RWPE2 (cell line): ENCODE data around the gene TYW5.

Experiments used
- ATAC-seq: fragments of 200-7000 bp; cut with Tn5 transposase; 3 replicates; pipeline ENCODE4 v1.9.1; 2021; ENCODE audit warnings: low read depth
- DNase-seq: peaks from one replicate; pipeline ENCODE4 v3.0.0-alpha.2; 2020; ENCODE audit warnings: low spot score
- H3K27ac ChIP-seq: fragments of 450-650 bp; 2 replicates; pipeline ENCODE4 v1.5.1; 2017; ENCODE audit warnings: mild to moderate bottlenecking; ENCODE audit not compliant: poor library complexity, severe bottlenecking
- H3K27me3 ChIP-seq: fragments of 250-450 bp; sonication (Bioruptor Pico); 2 replicates; pipeline ENCODE4 v1.5.1; 2021; ENCODE audit warnings: mild to moderate bottlenecking, moderate library complexity; ENCODE audit not compliant: insufficient read depth, poor library complexity, severe bottlenecking
- H3K36me3 ChIP-seq: fragments of 250-450 bp; sonication (Bioruptor Pico); 2 replicates; pipeline ENCODE4 v1.5.1; 2020; ENCODE audit warnings: low read depth, mild to moderate bottlenecking, moderate library complexity
- H3K4me1 ChIP-seq: fragments of 250-450 bp; sonication (Bioruptor Pico); 2 replicates; pipeline ENCODE4 v1.5.1; 2021; ENCODE audit warnings: mild to moderate bottlenecking, moderate library complexity; ENCODE audit not compliant: insufficient read depth, poor library complexity, severe bottlenecking
- H3K4me3 ChIP-seq: fragments of 250-450 bp; sonication (Bioruptor Pico); 2 replicates; pipeline ENCODE4 v1.5.1; 2021; ENCODE audit warnings: mild to moderate bottlenecking, moderate library complexity; ENCODE audit not compliant: severe bottlenecking
- H3K9me3 ChIP-seq: fragments of 250-450 bp; sonication (Bioruptor Pico); 2 replicates; pipeline ENCODE4 v1.5.1; 2021; ENCODE audit warnings: mild to moderate bottlenecking, moderate library complexity; ENCODE audit not compliant: severe bottlenecking
- CTCF ChIP-seq: fragments of 450-650 bp; IDR thresholded peaks from one replicate; pipeline ENCODE4 v1.5.1; 2017; ENCODE audit warnings: mild to moderate bottlenecking, moderate library complexity; ENCODE audit not compliant: poor library complexity, severe bottlenecking

TYW5 gene

GRCh38 chr2:199956062-199956380, 730 bp upstream of the TYW5 start:
- ATAC-seq (no peak), DNase-seq (no peak)
- no peak for TF ChIP-seq CTCF
- H3K27ac ChIP-seq: peak overlapping the region; percentile 72
- no peaks in the 10 kb centered on the region for H3K27me3 ChIP-seq
- H3K9me3 ChIP-seq: no peaks in the 10 kb centered on the region
- peaks cover 8% of the 10 kb centered on the region for H3K4me1 ChIP-seq
- H3K4me3 ChIP-seq: peak overlapping the region; percentile 73
- H3K36me3 ChIP-seq: peaks cover 55% of the 10 kb centered on the region

- no peak for DNase-seq
- H3K4me3 ChIP-seq: peak overlapping the region; percentile 73
- H3K27ac ChIP-seq: peak overlapping the region; percentile 72
- no peaks in the 10 kb centered on the region for H3K27me3 ChIP-seq
- H3K4me1 ChIP-seq: peaks cover 8% of the 10 kb centered on the region
- ATAC-seq: peak; percentile 73
- H3K36me3 ChIP-seq: peaks cover 55% of the 10 kb centered on the region
- no peak for TF ChIP-seq CTCF
- no peaks in the 10 kb centered on the region for H3K9me3 ChIP-seq
Observed at GRCh38 chr2:199955007-199955338, 318 bp downstream of the TYW5 start.

GRCh38 chr2:199951023-199951422, 4.3 kb downstream of the TYW5 start:
- no peaks in the 10 kb centered on the region for H3K9me3 ChIP-seq
- no peak overlapping the region for H3K27ac ChIP-seq
- TF ChIP-seq CTCF: no peak
- DNase-seq (no peak), ATAC-seq (no peak)
- peaks cover 74% of the 10 kb centered on the region for H3K36me3 ChIP-seq
- no peaks in the 10 kb centered on the region for H3K27me3 ChIP-seq
- H3K4me3 ChIP-seq: no peak overlapping the region
- H3K4me1 ChIP-seq: peaks cover 5% of the 10 kb centered on the region

GRCh38 chr2:199950396-199950795, 4.9 kb downstream of the TYW5 start:
- no peak for TF ChIP-seq CTCF
- Histone ChIP-seq H3K27me3 (no peaks in the 10 kb centered on the region), H3K4me1 (peaks cover 5% of the 10 kb centered on the region), H3K36me3 (peaks cover 81% of the 10 kb centered on the region), H3K9me3 (no peaks in the 10 kb centered on the region), H3K4me3 (no peak overlapping the region), H3K27ac (no peak overlapping the region)
- ATAC-seq: no peak
- DNase-seq: no peak

- TF ChIP-seq CTCF: no peak
- no peaks in the 10 kb centered on the region for H3K4me1 ChIP-seq
- H3K9me3 ChIP-seq: no peaks in the 10 kb centered on the region
- H3K27me3 ChIP-seq: no peaks in the 10 kb centered on the region
- peaks cover 94% of the 10 kb centered on the region for H3K36me3 ChIP-seq
- ATAC-seq (no peak), DNase-seq (no peak)
- no peak overlapping the region for H3K4me3 ChIP-seq
- H3K27ac ChIP-seq: no peak overlapping the region
Observed at GRCh38 chr2:199946836-199947235, 8.5 kb downstream of the TYW5 start.
